Fibroblast of skin of left quadriceps (primary cell): Measurements from ENCODE around the gene DNAJB5.
"Not testable (repeated sequence)": the region's sequence is repeated elsewhere in the genome, so short reads cannot be mapped to it uniquely, and the experiment has no call there.

Source experiments
- DNase-seq, 2 experiments: peaks; one replicate each; pipeline ENCODE4 v3.0.0-alpha.2; 2013; ENCODE audit warnings: low read depth in 2 of 2

DNAJB5 gene

DNA sequence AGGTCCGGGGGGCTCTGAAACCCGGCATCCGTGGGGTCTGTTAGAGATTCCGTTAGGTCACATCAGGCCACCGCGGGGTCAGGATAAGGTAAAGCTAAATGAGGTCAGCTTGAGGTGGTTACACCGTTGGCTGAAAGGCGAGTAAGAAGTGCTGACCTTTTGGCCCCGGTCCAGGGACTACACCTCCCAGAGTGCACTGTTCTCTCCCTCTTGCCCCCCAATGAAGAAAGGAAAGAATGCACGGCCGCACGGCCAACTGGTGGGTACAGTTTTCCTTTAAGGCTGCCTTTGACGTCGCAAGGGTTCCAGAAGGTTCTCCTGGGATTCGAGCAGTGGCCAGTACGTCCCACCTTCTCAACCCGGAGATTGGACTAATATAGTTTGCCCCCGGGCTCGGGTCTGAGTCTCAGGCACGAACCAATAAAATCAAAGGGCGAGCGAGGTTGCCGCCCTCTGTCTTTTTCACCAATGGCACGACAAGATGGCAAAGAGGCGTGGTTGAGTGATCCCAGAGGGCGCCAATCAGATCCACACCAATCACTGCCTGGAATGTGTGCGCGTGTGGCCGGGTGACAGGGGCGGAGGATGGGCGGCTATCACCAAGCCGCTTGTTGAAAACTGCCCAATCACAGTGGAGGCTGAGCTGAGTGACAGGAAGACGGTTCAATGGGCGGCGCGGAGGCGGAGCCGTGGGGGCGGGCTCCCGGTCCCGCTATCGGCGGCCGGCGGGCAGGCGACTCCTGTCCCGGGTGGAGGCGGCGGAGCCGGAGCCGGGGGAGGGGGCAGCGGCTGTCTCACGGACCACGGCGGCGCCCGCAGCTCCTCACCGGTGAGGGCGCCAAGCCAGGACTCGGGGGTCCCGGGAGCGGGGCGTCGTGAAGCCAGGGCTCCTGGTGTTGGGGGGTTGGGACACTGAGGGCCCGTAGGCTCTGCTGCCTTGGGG, at the start of gene DNAJB5:
DNAJB5 (plus strand) TSS at position 743 of the 943 bp plus-strand sequence. CDS start 886 bp downstream, outside the sequence.
- peak; percentile 99 for DNase-seq

DNA sequence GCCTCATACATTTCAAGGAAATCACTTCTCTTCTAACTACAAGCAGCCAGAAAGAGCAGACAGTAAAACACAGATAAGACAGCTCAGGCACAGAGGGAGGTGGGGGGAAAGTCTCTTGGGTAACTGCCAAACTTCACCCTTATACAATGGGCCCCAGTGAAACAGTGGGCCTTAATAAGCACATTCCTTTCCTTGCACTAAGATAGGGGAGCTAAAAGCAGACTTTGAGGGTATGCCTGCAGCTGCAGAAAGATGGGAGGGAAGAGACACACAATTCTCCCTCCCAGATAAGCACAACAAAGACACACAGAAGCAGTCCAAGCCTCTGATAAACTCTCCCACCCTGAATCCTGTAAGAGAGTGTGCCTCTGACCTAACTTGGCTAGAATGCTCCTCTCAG, 49.6 kb upstream of the DNAJB5 start:
- DNase-seq: not testable (repeated sequence)

DNA sequence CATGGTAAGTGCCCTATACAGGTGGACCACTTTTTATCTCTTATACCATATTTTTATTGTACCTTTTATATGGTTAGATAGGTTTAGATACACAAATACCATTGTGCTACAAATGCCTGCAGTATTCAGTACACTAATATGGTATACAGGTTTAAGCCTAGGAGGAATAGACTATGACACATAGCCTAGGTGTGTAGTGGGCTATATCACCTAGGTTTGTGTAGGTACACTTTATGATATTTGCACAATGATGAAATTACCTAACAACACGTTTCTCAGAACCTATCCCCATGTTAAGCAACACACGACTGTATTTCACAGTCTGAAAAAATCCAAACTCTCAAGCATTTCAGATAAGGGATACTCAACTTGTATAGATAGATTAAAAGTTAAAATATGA, 41.1 kb upstream of the DNAJB5 start:
- DNase-seq: no peak

DNA sequence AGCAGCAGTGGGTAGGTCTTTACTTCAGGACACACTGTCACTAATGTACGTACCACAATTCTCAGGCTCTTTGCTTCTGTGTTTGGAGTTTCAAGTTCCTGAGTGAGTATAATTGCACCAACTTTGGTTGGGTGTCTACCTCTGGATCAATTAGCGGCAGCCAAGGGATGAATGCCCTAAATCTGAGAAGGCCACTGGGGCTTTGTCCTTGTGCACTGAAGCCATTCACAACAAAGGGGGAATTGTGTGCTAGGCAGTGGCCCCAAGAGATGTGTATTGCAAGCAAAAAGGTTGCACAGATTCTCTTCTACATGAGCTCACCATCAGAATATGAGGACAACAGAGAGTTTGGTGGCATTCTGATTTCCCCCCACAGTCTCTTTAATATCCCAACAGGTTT, 35.3 kb upstream of the DNAJB5 start:
- DNase-seq: no peak

DNA sequence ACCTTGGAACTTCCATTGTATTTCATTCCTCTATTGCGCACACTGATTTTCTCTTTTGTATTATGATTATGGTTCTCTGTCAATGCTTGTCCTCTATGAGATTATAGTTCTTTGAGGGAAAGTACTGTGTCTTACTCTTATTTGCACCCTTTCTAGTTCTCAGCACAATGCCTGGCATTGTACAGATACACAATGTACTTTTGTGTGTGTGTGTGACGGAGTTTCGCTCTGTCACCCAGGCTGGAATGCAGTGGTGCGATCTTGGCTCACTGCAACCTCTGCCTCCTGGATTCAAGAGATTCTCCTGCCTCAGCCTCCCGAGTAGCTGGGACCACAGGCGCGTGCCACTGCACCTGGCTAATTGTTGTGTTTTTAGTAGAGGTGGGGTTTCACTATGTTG, 33.5 kb upstream of the DNAJB5 start:
- not testable (repeated sequence) for DNase-seq

DNA sequence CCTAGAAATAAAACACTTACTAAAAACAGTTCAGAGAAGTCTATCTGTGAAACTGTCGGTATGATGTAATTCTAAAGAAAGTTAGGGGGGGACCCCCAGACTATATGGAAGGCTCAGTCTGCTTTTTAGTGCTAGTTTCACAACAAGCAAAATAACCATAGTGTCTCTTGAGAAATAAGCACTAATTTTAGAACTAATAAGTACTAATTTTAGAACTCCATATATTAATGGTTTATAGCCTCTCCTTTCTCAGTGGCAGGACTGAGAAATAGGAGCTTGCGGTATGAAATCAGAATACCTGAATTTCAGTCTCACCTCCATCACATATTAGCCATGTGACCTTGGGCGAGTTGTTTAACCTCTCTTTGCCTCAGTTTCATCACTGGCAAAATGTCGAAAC, 32.9 kb upstream of the DNAJB5 start:
- DNase-seq: no peak

DNA sequence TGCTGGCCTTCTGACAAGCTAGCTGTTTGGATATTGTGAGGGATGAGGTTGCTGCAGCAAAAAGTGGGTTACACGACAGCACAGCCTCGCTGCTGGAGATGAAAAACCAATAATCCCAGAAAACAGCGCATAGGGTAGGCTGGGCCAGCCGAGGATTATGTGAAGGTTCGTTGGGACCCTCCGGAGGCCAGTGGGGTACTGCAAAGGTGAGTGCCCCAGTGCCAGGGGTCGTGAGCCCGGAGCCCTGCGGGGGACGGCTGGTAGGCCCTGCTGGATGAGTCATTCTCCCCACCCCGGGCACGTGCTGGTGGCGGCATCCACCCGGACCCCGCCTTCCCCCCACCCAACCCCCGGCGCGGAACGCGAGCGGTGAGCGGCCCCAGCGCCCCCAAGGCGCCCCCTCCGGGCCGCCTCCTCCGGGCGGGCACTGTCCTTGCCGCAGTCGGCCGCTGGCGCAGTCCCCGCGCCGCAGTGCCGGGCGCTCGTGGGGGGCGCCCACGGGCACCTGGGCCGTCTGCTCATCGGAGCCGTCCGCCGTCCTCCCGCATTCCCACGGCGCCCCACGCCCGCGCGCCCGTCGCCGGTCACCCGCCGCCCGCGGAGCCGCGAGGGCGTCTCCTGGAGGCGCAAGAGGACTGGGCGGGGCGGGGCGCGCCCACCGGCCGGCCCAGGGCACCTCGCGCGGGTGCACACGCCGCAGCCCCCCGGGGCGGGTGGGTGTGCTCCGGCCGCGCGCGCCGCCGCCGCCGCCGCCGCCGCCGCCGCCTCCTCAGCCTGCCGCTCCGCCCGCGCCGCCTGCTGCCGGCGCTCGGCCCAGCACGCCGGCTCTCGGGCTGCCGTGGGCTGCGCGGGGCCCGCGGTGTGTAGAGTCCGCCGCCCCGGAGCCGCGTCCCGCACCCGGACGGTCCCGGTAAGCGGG, 31.8 kb upstream of the DNAJB5 start, which contains the start of gene PHF24:
PHF24 (plus strand) TSS at position 794 of the 919 bp plus-strand sequence. CDS start 13,014 bp downstream, outside the sequence.
- no peak for DNase-seq

DNA sequence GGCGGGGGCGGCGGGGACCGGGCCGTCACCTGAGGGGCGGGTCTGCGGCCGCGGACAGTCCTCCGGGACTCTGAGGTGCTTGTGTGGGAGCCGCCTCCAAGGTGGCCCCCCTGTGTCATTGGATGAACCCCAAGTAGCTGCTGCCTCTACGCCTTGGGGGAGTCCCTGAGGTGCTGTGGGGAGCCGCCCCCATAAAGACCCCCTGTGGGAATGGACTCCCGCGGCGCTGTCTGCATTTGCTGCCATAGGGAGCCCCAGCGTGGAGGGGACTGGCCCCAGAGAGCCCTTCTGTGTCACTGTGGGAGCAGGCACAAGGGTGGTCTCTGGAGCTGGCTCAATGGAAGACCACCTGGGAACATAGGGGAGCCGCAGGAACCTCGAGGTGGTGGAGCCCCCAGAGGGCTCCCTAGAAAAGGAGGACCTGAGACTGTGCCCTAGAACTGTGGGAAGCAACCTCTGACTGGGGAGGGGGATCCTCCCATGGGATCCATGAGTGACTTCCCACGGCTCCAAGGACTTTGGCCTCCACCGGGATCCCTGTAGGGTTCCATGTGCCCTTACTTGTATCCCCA, 31.0 kb upstream of the DNAJB5 start:
- no peak for DNase-seq

DNA sequence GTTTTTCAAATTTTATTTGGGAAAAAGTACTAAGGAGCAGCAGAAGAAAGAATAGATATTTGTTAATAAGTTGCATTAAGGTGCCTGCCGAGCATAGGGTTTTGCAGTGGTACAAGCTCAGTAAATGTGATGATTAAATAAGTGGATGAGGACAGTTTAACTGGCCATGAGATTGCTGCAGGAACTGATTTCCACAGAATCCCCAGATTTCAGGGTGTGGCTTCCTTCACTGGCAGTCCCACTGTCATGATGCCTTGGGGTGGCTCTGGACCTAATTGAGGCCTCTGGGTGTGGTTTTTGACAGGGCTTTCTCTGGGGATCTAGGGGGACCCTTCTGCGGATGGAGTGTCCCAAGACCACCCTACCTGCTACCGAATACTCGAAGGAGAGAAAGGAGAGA, 30.1 kb upstream of the DNAJB5 start:
- DNase-seq: no peak

DNA sequence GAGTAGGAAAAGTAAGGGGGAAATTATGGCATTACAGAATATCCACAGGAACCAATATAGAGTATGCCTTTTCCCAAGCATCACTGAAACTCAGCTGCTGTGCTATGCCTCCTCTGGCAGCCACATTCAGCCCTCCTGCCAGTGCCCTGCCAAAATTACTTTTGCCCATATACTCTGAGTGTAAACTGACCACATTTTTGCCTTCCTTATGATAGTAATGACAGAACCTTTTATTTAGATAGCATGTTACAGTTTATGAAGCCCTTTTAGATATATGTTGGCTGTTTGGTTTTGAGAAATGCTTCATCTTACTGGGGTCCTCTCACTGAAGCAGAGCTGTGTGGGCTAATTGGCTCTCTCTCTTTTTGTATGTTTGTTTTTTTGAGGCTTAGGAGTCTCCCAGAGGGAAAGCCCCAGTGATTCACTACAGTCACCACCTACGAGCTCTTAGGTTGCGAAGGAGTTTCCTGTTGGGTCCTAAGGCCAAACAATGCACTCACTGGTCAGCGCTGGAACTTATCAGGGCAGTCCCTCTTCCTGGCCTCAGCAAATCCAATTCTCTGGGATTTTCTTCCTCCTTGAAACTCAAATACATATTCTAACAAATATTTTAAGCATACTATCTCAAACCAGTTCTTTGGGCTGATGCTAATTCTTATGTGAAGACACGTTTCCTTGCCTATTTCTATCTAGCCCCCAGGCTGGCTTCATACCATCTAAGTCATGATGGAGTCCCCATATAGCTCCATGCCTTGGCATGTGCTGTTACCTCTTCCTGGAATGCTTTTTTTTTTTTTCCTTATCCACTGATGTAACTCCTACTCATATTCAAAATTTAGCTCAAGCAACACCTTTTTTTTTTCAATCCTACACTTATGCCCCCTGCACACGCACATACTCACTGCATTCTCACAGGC, 27.7 kb upstream of the DNAJB5 start:
- no peak for DNase-seq

DNA sequence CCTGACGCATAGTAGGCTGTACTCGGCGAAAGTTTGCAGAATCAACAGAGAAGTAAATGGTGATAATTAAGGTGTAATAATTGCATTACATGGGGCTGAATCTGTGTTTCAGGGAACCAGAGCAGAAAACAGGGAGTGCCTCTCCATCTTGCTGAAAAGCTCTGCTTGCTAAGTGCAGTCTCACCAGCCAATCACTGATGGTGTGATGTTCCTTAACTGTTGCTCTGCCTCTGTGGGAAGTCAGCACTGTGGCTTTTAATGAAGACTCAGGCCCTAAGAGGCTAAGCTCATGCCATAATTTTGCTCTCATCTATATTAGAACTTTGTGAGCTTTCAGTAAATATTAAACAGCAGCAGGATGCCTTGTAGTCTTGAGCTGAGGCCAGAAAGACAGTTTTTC, 27.0 kb upstream of the DNAJB5 start:
- no peak for DNase-seq

DNA sequence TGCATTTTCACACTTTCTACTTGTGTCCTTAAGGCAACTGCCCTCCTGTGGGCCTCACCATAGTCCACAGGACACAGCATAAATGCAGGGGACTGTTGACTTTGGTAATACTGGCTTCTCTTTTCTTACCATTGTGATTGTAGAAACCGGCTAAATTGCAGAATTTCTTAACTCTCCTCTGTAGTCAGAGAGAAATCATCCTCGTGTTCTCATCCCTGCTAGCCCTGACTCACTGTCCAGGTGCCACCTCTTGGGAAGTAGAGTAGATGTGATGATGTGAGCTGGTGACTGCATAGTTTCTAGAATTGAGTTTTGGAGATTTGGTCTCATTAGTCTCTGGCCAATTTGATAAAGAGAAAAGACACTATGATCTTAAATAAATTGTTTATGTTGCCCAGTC, 26.0 kb upstream of the DNAJB5 start:
- no peak for DNase-seq

DNA sequence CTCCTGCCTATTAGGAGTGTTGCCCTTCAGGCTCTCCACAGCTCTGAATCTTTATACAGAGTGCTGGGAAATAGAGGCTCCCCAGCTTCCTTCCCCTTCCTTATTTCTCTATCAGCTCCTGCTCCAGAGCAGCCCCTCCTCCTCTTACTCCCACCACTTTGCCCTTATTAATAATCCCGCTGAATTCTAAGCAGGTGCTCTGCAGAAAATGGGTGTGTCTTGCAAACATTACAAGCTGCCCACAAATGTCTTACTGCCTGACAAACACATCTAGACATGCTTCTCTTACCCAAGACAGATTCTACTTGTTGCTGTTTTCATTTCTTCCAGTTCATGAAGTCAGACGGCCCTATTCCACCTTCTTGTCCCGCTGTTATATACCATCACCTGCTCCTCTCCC, 25.1 kb upstream of the DNAJB5 start:
- DNase-seq: no peak

DNA sequence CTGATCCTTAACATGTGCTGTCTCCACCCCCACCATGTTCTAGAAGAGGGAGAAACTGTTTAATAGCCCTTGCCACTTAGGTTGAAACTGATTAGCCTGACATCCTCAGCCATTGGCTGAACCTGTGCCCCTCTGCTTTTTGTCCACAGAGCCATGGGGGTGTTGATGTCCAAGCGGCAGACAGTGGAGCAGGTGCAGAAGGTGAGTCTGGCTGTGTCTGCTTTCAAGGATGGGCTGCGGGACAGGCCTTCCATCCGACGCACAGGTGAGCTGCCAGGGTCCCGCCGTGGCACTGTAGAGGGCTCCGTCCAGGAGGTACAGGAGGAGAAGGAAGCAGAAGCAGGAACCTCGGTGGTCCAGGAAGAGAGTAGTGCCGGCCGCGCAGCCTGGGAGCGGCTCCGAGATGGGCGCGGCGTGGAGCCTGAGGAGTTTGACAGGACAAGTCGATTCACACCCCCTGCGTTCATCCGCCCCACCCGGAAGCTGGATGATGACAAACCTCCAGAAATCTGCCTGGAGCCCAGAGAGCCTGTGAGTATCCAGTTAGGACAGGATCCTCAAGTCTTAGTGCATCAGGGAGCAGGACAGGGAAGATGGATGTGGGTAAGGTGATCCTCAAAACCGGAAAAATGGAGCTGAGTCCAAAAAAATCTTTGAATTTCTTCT, 18.3 kb upstream of the DNAJB5 start:
- DNase-seq: no peak

DNA sequence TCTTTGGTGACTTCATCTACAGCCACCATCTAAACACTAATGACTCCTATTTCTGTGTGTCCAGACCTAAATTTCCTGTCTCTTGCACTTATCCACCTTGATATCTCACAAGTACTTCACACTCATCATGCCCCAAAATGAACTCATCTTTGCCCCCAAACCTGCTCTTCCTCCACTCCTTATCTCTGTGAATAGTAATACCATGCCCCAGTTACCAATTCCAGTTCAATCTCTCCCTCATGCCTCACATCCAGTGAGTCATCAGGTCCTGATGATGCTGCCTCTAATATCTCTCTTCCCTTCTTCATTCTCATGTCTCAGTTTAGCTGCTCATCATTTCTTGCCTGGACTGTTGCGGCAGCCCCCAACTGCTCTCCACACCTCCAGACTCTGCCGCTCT, 14.9 kb upstream of the DNAJB5 start:
- DNase-seq: no peak

DNA sequence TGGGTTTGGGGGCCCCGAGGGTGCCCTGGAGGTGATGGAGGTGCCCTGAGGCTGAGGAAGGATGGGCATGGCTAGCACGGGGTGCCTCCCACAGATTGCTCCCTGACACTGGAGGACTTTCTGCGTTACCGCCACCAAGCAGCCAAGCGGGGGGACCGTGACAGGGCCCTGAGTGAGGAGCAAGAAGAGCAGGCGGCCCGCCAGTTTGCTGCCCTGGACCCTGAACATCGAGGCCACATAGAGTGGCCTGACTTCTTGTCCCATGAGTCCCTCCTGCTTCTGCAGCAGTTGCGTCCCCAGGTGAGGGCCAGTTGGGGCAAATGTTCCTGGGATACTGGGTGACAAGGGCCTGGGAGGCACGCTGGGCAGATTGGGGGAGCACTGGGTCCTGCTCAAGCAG, 13.1 kb upstream of the DNAJB5 start:
- no peak for DNase-seq

DNA sequence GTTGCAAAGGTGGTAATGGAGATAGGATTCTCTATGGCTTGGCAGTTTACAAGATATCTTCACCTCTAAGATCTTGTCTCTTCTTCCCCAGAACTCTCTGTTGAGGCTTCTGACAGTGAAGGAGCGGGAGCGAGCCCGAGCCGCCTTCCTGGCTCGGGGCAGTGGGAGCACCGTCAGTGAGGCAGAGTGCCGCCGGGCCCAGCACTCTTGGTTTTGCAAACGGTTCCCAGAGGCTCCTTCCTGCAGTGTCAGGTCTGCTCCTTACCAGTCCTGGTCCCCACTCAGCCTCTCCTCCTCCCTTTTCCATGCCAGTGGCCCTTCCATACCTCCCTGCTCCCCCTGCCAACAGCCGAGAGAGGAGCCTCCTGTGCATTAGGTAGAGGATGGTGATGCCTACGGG, 12.6 kb upstream of the DNAJB5 start:
- no peak for DNase-seq

DNA sequence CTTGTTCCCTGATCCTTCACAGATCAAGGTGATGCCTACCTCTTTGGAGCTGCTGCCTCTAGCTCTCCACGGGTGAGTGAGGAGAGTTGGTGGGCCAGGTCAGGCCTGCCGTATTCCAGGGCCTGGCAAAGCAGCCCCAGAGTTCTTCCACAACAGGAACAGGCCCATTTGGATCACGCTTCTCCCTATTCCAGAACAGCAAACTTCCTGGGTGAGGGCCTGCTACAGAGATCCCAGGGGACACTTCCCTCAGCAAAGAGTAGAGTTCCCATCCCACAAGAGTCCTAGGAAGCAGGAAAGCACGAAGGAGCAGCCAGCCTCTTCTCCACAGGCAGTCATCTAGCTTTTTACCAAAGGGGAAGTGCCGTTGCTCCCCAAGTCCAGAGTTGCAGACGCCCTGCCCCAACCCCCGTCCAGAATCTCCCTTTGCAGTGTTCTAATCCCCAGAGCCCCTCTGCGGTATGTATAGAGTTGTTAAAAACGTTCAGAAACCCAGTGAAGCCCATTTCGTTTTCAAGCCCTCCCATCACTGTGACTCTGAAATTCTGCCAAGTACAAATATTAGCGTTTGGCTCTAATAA, 9.3 kb upstream of the DNAJB5 start:
- no peak for DNase-seq

DNA sequence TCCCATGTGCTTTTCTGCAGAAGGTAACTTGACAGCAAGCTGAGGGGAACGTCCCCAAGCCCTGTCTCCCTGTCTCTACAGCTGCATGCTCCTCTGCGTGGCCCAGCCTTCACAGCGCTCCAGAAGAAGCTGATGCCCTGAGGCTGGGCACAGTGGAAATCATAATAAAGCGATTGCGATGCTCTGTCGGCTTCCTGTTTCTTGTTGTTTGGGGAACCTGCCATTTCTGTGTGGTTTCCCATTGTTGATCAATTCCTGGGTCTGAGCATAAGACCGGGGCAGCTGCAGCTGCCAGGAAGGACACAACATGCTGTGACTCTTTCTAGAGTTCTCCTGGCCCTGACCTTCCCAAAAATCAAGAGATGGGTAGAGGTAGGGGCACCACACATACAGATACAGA, 7.2 kb upstream of the DNAJB5 start:
- DNase-seq: no peak

DNA sequence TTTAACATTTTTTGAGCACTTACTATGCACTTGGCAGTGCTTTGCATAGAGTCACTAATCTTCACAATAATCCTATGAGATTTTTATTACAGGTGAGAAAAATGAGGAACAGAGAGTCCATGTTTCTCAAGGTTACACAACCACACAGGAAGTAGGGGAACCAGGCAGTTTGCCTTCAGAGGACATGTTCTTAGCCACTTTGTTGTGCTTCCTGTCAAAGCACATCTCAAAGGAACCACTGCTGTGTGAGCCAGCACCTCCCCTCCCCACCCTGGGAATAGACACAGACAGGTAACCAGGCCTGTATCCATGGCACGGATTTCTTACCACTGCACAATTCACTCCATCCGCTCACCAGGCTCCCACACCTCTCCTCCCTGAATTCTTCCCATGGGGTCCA, 6.3 kb upstream of the DNAJB5 start:
- DNase-seq: no peak
